GM21381 (cell line): Measurements from ENCODE around the gene TMEM150A.
"Not testable (repeated sequence)": the region's sequence is repeated elsewhere in the genome, so short reads cannot be mapped to it uniquely, and the experiment has no call there.

Source experiments
- ATAC-seq: cut with Tn5 transposase; IDR thresholded peaks from one replicate; pipeline ENCODE4 v1.9.1; 2021; ENCODE audit warnings: mild to moderate bottlenecking, moderate library complexity; ENCODE audit not compliant: unreplicated experiment

The TMEM150A gene

DNA sequence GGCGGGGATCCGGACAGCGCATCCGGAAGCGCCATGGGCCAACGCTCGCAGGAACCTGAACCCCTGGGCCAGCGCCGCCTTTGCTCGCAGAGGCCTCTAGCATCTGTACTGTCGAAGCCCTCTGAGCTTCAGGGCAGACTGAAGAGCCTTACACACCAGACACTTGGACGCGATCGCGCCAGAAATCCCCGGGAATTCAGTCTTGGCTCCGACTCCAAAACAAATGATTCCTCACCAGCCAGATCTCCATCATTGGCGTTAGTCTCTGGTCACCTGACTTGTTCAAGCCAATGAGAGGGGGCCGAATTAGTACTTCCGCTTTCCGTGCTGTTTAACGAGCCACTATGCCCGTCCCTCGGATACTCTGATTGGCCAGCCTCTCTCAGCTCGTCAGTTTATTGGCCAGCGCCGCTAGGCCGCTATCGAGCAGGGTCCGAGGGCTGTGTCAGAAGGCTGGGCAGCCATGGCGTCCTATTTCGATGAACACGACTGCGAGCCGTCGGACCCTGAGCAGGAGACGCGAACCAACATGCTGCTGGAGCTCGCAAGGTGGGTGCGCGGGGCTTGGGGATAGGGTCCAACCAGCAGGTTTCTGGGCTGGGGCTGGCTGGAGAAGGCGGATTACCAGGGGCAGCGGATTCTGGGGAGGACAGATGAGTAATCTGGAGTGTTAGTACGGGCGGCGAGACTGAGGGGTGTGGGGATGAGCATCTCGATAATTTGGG lies 7.0 kb downstream of the TMEM150A start, which contains the start of gene RNF181:
Gene RNF181 (plus strand): TSS at position 445 of the 725 bp plus-strand sequence. CDS start 19 bp downstream, at position 464.
- peak; percentile 98 for ATAC-seq

DNA sequence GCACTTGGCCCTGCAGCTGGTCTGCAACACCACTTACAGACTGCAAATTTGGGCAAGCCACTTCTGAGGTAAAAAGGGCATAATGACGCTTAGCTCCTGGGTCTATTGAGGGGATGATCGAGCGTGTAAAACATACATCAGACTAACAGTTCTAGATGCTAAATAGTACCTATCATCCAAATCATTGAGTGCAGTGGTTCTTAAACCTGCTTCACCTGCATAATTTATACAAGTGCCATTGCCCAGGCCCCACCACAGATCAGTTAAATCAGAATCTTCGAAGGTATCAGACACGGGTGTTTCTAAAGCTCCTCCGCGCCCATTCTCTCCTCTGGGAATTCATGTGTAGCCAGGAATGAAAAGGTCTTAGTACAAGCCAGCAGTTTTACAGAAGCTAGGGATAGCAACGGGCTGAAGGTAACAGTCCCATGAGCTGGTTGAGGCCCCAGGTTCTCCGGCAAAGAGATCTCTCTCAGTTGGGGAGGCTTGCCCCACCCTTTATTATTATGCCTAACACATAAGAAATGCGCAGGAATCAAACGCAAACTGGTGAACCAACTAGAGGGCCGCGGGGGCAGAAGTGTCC lies 7.7 kb downstream of the TMEM150A start:
- no peak for ATAC-seq

DNA sequence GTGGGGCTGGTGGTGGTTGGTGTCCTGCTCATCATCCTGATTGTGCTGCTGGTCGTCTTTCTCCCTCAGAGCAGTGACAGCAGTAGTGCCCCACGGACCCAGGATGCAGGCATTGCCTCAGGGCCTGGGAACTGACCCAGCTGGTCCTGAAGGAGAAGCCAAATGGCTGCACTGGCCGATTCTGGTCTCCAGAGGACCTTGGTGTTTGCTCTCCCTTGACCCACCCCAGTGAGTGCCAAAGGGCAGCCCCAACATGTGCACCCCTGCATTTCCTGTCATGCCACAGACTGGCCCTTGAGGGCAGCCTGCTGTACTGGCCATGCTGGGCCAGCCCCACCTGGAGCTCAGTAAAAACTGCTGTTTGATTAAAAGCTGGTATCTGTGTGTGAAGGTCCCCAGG lies 9.5 kb downstream of the TMEM150A start:
- no peak for ATAC-seq

DNA sequence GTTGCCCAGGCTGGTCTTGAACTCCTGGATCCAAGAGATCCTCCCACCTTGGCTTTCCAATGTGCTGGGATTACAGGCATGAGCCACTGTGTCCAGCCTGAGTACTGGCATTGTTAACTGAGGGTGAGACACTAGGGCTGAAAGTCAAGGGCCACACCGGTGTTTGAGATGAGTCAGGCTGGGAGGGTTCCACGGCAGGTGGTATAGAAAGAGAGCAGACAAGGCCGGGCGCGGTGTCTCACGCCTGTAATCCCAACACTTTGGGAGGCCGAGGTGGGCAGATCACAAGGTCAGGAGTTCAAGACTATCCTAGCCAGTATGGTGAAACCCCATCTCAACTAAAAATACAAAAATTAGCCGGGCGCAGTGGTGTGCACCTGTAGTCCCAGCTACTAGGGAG lies 10.2 kb downstream of the TMEM150A start:
- ATAC-seq = not testable (repeated sequence)

DNA sequence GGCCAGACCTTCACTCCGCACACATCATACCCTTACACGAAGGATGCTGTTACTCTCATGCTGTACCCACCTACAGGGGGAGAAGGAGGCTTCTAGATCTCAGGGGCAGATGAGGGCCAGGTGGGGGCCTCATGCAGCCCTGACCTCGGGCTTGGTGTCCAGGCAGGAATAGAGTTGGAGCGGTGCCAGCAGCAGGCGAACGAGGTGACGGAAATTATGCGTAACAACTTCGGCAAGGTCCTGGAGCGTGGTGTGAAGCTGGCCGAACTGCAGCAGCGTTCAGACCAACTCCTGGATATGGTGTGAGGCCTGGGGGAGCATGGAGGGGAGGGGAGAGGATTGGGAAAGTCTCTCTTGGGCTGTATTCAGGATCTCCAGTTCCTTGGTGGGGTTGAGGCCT lies 10.9 kb downstream of the TMEM150A start:
- no peak for ATAC-seq

DNA sequence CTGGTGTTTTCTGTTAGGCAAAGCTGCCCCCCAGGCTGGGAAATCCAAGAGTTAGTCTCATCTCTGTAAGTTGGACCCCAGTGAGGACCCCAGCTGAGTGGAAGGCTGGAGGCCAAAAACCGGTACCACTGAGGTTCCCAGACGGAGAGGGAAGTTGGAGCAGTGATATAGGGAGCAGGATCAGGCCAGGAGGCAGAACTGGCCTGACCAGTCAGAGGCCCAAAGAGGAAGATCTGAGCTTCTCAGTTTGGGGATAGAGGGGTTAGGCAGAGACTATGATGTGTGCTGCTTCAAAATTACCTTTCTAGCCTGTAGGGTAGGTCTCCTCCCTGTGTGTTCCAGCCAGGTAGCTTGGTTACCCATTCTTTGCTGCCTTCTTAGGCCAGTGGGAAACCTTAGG lies 11.5 kb downstream of the TMEM150A start:
- no peak for ATAC-seq

DNA sequence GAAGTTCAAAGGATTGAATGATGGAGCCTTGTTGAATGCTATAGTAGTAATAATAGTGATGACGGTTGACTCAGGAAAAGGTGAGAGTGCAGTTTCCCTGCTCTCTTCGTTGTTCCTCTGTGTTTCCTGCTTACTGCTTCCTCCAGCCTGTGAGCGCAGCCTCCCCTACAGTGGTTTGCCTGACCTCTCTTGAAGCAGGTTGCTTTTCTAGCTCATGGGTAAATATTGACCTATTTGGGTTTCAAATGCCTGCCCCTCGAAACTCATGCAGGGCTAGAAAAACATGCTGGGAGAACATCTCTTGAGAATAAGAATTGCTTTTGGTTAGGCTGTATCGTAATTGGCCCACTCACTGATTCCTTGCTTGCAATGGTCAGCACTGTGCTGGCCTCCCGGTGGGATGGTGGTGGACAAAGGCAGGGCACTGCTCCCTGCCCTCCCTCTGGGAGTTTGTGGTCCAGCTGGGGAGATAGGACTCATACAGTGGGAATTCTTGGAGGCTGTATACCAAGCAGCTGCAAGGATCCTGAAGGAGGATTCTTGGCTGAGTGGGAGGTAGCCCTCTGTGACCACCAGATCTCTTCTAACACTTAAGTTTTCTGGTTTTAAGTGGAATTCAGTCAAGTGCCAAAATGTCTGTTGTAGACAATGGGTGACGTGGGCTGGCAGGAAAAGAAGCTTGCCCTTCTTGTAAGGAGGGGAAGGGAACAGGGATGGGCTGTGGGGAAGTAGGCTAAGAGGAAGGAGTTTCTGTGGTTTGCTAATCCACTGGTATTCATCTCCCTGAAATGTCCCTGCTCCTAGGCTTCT lies 12.3 kb downstream of the TMEM150A start:
- ATAC-seq = no peak

DNA sequence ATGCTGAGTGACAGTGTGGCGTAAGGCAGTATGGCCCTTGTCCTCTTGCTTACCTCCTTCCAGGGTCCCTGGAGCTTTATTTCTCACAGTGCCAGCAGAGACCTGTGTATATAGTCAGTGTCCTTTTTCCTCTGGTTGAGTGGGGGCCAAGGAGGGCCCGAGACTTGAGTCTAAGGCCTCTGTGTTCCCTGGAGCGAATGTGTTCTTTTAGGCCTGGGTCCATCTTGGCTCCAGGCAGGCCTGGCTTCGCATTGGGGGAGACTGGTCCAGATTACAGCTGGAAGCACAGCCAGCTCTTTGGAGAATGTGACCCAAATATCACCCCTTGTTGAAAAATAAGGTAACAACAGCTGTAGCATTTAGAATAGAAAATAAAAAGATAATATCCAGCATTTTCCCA lies 13.3 kb downstream of the TMEM150A start:
- no peak for ATAC-seq

DNA sequence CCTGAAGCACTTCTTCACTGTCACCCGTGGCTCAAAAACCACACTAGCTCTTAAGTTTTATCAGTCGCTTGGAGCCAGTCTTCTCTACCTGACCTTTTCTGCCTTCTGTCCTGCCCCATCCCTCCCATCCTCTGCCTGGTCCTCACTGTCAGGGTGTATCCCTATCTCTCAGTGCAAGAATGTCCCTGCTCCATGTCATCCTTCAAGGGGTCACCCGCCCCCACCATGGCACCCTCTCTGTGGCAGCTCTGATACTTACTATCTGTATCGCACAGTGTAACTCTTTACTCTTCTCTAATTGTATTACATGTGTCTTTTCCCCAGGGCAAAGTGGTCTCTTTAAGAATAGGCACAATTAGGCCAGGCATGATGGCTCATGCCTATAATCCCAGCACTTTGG lies 13.9 kb downstream of the TMEM150A start:
- no peak for ATAC-seq

DNA sequence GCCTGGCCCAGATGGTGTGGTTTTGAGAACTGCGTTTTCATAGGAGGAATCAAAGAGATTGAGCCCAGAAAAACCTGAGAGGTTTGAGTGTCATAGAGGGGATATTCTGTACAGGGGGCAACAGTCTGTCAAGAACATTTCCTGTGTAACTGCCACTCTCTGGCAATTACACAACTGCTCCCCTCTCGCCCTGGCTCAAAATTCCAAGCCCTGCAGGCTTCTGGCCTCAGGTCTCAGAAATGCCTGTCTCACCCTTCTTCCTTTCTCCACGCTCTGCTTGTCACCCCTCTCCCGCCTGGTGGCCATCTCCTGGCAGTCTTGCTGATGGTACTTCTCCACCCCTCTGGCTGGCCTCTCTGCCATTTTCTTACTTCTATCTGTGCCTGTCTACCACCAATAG lies 14.3 kb downstream of the TMEM150A start:
- ATAC-seq = no peak

DNA sequence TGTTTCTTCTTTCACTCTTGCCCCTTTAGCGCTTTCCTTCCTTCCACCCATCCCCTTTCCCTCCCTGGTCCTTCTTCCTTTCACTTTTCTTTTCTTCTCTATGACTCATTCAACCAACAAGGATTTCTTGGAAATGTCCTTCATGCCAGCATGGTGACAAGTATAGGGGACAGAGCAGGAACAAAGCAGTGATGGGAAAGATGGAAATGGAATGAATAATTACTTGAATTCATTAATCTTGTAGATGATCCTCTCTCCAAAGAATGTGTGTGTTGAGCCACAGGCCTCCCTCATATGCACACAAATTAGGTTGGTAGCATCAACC lies 16.8 kb downstream of the TMEM150A start:
- ATAC-seq = no peak

DNA sequence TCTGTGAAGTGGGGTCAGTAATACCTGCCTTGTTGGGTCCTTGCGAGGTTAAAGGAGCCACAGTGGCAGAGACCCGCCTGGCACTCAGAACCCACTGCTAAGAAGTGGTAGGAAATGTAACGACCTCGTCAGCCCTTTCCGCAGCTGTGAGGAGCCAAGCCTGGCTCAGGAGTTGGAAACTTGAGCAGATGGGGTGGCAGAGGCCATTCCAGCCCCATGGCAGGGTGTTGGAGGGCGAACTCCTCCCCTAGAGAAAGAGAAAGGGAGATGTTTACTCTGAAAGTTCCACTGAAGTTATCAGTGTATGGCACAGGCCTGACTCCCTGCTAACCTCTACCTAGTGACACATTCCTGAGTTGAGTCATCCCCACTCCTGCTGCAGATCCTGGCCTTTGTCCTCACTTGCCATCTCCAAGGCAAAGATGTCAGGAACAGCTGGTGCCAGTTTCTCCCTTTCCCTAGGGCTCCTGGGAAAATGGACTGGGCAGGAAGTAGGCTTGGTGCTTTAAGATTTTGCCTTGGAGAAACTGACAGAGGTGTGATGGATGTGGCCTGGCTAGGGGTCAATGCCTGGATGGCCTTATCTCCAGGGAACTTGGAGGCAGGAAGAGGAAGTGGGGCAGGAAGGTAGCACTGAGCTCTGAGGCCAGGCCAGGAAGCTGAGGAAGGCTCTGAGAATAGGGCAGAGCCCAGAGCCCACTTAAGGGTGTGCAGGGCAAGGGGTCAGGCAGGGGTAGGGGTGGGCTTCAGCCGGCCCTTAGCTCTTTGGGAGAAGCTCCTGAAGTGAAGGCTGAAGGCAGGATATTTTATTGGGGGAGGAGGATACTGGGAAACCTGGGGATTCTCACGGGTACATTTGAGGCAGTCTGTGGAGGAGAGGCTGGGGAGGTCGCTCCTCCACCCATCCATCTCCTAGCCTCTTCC lies 17.4 kb downstream of the TMEM150A start:
- peak; percentile 27 for ATAC-seq

DNA sequence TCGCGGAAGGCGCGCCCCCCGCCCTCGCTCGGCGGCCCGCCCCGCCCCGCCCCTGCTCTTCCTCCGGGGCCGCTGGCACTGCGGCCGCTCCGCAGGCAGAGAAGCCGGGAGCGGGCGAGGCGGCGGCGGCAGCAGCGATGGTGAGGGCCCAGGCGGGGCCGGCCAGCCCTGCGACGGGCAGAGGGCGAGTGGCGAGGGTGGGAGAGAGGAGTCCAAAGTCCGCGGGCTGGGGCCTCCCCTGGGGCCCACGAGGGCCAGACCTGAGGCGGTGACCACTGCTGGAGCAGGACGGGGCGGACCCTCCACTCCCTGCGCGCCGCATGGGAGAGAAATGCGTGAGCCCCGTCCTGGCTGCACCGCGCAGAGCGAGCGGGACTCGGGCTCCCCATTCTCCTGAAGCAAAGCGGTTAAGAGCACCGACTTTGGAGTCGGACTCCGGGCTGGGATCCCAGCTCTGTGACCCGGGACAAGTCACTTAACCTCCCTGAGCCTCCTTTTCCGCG lies 18.1 kb downstream of the TMEM150A start, which contains the start of gene VAMP5:
Gene VAMP5 (plus strand): TSS at position 78 of the 503 bp plus-strand sequence. CDS start 60 bp downstream, at position 138.
- ATAC-seq = peak; percentile 29

DNA sequence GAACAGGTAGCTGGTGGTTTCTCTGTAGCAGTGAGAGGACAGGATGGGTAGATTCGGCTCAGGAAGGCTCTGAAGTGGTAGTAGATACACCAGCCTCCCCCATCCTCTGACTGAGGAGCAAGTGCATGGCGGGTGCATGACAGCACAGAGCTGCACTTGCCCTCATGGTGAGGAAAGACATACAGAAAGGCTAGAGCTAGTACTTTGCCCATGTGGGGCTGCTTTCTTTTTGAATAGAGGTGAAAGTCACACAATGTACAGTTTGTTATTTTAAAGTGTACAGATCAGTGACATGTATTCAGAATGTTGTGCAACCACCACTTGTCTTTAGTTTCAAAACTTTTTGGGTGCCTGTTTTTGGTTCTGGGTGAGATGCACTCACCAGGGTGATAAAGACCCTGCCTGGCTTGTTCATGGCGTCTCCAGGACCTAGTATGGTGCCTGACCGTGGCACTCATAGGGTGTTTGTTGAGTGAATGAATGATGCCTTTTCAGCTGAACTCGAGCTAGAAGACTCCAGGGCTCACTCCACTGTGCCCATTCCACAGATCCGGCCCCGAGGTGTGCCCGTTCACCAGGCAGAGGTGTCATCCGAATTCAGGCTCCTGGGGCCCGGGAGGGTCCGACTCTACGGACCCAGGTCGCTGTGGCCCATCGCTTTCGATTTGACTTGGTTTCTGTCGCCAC lies 18.7 kb downstream of the TMEM150A start:
- ATAC-seq = peak; percentile 51

DNA sequence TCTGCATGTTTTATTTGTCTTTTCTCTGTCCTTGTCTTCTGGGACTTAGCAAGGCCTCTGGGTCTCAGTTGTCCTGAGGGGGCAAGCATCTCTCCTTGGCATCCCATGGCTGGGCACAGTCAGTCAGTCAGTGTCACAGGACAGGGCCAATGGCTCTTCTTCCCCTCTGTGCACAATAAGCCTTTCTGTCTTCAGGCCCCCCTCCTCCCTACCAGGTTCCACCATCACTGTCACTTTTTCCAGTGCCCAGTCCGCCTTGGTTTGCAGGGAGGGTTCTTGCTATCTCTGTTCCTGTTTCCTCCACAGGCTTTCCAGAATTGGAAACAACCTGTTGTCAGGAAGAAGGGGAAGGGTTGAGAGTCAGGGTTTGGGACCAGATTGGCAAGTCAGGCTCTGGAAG lies 20.0 kb downstream of the TMEM150A start:
- no peak for ATAC-seq

DNA sequence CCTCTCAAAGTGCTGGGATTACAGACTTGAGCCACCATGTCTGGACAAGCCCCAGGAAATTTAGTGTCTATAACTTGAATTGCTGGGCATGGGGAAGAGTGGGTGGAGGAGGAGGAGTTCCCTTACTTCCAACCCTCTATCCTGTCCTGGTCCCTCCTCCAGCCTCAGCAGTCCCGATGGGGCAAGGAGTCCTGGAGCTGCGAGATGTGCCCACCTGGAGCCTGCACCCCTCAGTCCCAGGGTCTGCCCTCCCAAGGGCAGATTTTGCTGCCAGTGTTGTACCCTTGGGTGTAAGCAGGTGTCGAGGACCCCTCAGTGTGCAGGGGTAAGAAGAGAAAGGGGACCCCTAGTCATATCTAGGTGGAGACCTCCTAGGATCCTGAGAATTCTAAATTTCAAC lies 22.3 kb downstream of the TMEM150A start:
- ATAC-seq = no peak

DNA sequence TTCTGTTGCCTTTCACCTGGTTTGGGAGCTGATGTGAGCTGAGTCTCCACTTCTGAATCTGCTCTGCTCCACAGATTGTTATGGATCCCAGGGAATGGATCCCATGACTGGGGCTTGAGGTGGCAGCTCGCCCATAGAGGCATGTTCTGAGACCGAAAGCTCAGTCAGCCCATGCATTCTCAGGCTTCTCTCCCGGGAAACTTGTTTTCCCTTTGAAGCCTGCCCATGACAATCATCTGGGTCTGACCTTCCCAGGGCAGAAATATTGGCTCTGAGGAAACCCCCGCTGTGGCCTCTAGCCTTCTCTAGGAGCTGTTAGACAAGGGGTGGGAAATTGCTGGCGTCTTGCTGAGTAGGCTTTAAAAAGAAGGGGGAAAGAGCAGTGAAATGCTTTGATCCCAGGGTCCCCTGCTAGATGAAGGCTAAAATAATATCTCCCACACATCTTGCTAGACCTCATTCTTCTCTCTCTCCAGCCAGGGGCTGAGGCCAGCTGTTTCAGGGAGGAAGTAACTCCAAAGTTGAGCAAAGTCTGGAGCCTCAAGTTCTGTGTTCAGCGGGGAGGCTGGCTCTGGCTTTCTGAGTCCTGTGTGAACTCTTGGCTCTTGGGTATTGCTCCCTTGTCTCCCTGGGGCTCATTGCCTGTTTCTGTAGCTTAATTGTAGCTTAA lies 23.1 kb downstream of the TMEM150A start:
- no peak for ATAC-seq

DNA sequence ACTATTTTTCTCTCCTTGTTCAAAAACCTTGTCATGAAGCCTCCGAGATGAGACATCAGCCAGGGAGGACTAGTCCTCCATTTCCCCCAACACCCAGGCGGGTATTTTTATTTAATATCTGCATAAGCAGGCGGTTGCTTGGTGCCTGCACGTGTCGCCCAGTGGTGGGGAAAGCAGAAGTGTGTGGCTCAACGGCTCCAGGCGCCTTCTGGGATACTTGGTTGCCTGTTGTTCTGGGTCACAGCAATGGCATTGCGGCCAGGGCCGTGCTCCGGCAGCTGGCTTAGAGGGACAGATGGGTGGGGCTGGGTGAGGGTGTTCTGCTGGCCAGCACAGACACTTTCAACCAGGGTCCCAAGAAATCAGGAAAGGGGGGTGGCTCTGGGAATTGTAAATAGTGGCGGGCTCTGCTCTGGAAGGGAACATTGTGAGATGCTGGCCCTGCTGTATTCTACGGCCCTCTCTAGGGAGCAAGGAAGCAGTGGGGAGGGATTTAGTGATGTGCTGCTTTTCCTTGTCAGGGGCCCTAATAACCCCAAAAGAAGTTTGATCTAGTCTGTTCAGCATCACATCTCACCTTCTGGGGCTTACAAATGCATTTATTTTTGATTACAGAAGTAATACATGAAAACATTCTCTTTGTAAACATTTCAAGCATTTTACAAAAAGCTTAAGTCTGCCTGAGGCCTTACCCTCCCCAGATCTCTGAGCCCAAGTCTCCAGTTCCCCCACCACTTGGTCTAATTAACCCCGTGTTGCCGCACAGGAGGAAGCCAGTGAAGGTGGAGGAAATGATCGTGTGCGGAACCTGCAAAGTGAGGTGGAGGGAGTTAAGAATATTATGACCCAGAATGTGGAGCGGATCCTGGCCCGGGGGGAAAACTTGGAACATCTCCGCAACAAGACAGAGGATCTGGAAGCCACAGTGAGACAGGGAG lies 24.0 kb downstream of the TMEM150A start:
- ATAC-seq = peak; percentile 42
